ENCODE measurements around the gene DCAF10.
"Not testable (repeated sequence)": the region's sequence is repeated elsewhere in the genome, so short reads cannot be mapped to it uniquely, and the experiment has no call there.

The DCAF10 gene

GRCh38 chr9:37800631-37801286, at the start of gene DCAF10:
Gene DCAF10 (plus strand): TSS chr9:37800797. CDS start chr9:37800867, 70 bp downstream.
- peak; percentile 85 to 90 for DNase-seq (ENCODE audit: low read depth in 2 of 2)

DNA sequence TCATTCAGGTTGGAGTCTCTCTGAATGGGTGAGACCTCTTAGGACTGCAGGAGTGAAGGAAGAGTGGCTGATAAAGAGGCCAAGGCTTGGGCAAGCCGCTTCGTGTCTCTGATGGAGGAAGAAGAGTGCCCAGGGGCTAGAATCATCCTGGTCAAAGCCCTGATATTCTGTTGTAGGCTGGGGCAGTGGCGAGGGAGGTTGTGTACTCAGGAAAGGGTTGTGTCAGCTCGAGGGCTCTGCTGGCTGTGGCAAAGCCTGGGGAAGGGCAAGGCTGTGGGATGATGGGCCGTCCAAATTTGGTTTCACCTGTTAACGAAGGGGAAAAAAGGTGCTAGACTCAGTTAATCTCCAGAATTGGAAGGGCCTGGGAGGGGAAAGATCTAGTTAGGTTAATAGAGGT, 49.4 kb upstream of the DCAF10 start:
- DNase-seq (ENCODE audit: low read depth in 2 of 2), result no peak

DNA sequence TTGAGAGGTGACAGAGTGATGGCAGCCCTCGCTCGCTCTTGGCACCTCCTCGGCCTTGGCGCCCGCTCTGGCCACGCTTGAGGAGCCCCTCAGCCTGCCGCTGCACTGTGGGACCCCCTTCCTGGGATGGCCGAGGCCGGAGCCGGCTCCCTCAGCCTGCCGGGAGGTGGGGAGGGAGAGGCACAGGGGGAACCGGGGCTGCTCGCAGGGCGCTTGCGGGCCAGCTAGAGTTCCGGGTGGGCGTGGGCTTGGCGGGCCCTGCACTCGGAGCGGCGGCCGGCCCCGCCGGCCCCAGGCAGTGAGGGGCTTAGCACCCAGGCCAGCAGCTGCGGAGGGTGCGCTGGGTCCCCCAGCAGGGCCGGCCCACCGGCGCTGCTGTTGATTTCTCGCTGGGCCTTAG, 48.9 kb upstream of the DCAF10 start:
- DNase-seq (ENCODE audit: low read depth in 2 of 2), result not testable (repeated sequence)

GRCh38 chr9:37752112-37752511, 48.5 kb upstream of the DCAF10 start:
- not testable (repeated sequence) for DNase-seq (ENCODE audit: low read depth in 2 of 2)

- no peak for DNase-seq (ENCODE audit: low read depth in 2 of 2)
Observed at GRCh38 chr9:37752642-37753488, 47.7 kb upstream of the DCAF10 start.

GRCh38 chr9:37753489-37754190, 47.0 kb upstream of the DCAF10 start, which contains the start of gene TRMT10B:
Gene TRMT10B (plus strand): TSS chr9:37753805. CDS start chr9:37761932, 8,127 bp downstream.
- peak; percentile 67 to 73 for DNase-seq (ENCODE audit: low read depth in 2 of 2)

- no peak for DNase-seq (ENCODE audit: low read depth in 2 of 2)
Observed at GRCh38 chr9:37758747-37759146, 41.9 kb upstream of the DCAF10 start.

GRCh38 chr9:37760416-37761161, 40.0 kb upstream of the DCAF10 start:
- no peak for DNase-seq (ENCODE audit: low read depth in 2 of 2)

- DNase-seq (ENCODE audit: low read depth in 2 of 2), result no peak
Observed at GRCh38 chr9:37761511-37761910, 39.1 kb upstream of the DCAF10 start.

DNA sequence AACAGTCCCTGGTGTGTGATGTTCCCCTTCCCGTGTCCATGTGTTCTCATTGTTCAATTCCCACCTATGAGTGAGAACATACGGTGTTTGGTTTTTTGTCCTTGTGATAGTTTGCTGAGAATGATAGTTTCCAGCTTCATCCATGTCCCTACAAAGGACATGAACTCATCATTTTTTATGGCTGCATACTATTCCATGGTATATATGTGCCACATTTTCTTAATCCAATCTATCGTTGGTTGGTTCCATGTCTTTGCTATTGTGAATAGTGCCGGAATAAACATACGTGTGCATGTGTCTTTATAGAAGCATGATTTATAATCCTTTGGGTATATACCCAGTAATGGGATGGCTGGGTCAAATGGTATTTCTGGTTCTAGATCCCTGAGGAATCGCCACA, 35.3 kb upstream of the DCAF10 start:
- DNase-seq (ENCODE audit: low read depth in 2 of 2), result not testable (repeated sequence)

DNA sequence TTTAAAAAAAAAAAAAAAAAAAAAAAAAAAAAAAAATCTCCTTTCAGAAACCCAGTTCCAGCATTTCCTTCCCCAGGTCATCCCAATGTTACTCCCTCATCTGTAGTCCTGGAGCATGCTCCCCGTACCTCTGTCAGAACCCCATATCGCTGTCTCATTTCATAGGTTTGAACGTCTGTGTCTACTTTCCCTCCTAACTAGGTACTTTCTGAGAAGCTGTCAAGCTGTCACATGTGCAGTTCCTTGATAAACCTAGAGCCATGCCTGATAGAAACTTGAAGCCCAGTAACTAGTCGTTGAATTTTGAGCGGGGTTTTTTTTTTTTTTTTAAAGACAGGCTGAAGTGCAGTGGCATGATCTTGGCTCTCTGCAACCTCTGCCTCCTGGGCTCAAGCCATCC, 31.3 kb upstream of the DCAF10 start:
- DNase-seq (ENCODE audit: low read depth in 2 of 2), result no peak

DNA sequence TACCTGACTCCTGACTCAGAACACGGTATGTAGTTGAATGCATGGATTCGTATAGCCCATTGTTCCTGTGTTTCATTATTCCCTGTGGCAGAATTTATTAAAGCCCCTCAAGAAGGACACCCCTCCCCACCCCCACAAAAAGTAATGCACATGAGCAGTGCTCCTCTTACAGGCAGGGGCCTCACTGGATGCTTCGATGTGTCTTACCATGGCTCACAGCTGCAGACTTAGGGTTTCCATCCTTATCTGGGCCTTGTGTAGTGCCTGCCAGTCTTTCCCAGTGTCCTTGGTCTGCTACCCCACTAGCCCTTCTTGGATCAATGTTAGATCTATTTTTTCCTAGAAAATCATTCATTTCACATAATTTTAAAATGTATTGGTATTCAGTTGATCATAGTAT, 30.6 kb upstream of the DCAF10 start:
- no peak for DNase-seq (ENCODE audit: low read depth in 2 of 2)

DNA sequence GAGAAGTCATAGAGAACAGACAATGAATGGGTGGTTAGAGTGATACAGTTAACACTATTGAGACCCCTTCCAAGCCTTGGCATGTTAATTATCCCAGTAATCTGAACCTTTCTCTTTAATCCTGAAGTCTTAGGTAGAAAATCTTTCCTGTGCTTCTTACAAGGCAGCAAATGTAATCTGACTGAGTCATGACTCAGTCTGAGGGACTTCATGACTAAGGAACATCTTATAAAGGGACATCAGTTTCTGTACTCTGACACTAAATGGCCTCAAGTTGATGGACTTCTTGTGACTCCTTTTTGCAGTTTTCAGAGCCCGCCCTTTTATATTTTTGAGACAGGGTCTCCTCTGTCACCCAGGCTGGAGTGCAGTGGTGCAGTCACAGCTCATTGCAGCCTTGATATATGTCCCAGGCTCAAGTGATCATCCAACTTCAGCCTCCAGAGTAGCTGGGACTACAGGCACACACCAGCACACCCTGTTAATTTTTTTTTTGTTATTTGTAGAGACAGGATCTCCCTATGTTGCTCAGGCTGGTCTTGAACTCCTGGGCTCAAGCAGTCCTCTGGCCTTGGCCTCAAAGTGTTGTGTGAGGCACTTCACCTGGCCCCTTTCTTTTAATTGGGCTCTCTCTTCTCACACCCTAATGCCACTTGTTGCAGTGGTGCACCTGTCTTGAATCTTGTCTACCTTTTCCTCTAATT, 25.2 kb upstream of the DCAF10 start:
- DNase-seq (ENCODE audit: low read depth in 2 of 2), result no peak

- no peak for DNase-seq (ENCODE audit: low read depth in 2 of 2)
Observed at GRCh38 chr9:37776328-37776727, 24.3 kb upstream of the DCAF10 start.

DNA sequence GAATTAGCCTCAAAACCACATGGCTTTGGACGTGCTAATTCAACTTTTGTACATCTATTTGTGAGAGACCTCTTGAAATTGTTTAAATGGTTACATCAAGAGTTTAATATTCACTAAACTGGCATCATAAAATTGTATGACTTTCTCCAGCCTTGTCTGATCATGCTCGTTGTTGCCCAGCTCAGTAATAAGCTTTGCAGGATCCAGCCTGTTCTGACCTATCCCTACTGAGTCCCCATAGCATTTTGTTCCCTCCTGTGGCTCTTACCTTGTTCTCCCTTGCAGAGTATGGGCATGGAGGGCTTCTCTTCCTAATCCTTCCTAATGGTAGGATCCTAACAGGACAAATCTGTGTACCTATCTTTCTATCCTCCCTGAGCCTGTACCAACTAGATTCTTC, 22.1 kb upstream of the DCAF10 start:
- no peak for DNase-seq (ENCODE audit: low read depth in 2 of 2)

DNA sequence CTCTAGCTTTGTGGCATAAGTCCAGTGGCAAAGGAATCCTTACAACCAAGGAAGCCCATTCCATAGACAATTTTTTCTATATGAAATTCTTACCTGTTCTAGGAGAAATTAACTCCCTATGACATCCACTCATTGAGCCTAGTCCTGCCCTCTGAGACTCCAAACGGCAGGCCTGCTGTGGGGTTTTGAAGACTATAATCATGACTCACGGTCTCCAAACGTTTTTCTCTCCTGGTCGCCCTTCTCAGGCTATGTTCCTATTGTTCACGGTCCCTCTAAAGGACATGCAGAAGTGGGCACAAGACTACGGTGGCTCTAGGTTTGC, 16.3 kb upstream of the DCAF10 start:
- no peak for DNase-seq (ENCODE audit: low read depth in 2 of 2)

- peak; percentile 73 to 75 for DNase-seq (ENCODE audit: low read depth in 2 of 2)
Observed at GRCh38 chr9:37784616-37785483, 15.7 kb upstream of the DCAF10 start, which contains the start of gene EXOSC3. Gene EXOSC3 (minus strand): TSS chr9:37785064. CDS start chr9:37785044, 20 bp downstream.

GRCh38 chr9:37787059-37787458, 13.5 kb upstream of the DCAF10 start:
- no peak for DNase-seq (ENCODE audit: low read depth in 2 of 2)

GRCh38 chr9:37788332-37788731, 12.3 kb upstream of the DCAF10 start:
- DNase-seq (ENCODE audit: low read depth in 2 of 2), result no peak

DNA sequence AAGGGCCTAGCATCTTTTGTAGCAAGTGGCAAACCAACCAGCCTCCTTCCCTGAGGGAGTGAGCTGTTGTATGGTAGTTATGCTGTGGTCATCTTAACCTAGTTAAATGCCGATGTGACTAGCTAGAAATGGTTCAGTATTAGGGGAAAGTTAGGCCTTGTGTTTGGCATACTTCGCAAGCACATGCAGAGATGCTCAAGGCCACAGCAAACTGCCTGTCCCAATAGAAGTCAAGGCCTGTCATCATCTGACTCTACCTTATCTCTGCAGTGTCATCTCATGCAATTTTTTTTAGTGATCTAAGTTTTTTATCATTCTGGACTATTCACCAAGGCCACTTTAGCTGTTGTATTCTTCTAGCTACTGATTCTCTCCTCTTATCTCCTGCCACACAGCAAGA, 10.5 kb upstream of the DCAF10 start:
- DNase-seq (ENCODE audit: low read depth in 2 of 2), result no peak

All from stimulated activated CD4-positive, alpha-beta T cell treated with anti-CD3 and anti-CD28 coated beads, Interleukin-1b, Interleukin-23, amount 100 ng/mL, for 4 hours (primary cell).